ENCODE data around the gene MRC2.

Gene MRC2

GRCh38 chr17:62663304-62663703 is 35.8 kb downstream of the MRC2 start:
- DNase-seq (ENCODE audit: low read depth in 2 of 2): no peak

DNA sequence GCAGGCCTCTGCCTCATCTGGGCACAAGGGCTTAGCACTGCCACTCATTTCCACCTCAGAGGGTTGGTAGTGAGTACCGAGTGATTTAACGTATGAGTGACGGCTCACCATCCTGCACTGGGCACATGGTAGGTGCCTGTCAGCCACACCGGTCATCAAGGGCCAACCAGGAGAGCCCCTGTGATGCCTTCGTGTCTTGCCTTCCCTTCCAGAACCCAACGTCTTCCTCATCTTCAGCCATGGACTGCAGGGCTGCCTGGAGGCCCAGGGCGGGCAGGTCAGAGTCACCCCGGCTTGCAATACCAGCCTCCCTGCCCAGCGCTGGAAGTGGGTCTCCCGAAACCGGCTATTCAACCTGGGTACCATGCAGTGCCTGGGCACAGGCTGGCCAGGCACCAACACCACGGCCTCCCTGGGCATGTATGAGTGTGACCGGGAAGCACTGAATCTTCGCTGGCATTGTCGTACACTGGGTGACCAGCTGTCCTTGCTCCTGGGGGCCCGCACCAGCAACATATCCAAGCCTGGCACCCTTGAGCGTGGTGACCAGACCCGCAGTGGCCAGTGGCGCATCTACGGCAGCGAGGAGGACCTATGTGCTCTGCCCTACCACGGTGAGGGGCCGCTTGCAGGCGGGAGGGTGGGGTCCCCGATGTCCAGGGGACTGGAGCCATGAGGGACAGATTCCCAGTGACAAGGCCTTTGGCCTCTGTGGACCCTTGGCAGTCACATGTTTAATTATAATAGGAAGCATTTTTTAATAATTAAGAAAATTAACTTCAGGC is 37.1 kb downstream of the MRC2 start:
- no peak for DNase-seq (ENCODE audit: low read depth in 2 of 2)

GRCh38 chr17:62665599-62665998 is 38.1 kb downstream of the MRC2 start:
- DNase-seq (ENCODE audit: low read depth in 2 of 2): no peak

DNA sequence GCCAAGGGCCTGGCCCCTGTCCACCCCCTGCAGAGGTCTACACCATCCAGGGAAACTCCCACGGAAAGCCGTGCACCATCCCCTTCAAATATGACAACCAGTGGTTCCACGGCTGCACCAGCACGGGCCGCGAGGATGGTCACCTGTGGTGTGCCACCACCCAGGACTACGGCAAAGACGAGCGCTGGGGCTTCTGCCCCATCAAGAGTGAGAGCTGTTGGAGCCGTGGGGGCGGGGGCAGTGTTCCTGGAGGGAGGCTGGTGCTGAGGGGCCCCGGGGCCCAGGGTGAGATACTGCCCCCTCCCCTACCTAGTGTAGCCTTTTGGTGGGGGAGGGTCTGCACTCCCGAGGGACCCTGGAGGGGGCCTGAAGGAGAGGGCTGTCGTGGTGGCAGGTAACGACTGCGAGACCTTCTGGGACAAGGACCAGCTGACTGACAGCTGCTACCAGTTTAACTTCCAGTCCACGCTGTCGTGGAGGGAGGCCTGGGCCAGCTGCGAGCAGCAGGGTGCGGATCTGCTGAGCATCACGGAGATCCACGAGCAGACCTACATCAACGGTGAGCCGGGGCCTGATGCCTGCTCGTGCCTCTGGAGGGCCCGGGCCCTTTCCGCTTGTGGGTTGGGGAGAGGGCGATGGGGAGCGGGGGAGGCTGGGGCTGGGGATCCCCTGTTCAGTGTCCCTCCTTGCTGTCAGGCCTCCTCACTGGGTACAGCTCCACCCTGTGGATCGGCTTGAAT is 38.8 kb downstream of the MRC2 start:
- DNase-seq (ENCODE audit: low read depth in 2 of 2): no peak

- DNase-seq (ENCODE audit: low read depth in 2 of 2): no peak
Observed at GRCh38 chr17:62666801-62667591, 39.5 kb downstream of the MRC2 start.

- no peak for DNase-seq (ENCODE audit: low read depth in 2 of 2)
Observed at GRCh38 chr17:62668091-62668804, 40.8 kb downstream of the MRC2 start.

- DNase-seq (ENCODE audit: low read depth in 2 of 2): no peak
Observed at GRCh38 chr17:62670202-62670821, 42.8 kb downstream of the MRC2 start.

GRCh38 chr17:62671553-62671952 is 44.1 kb downstream of the MRC2 start:
- DNase-seq (ENCODE audit: low read depth in 2 of 2): no peak

DNA sequence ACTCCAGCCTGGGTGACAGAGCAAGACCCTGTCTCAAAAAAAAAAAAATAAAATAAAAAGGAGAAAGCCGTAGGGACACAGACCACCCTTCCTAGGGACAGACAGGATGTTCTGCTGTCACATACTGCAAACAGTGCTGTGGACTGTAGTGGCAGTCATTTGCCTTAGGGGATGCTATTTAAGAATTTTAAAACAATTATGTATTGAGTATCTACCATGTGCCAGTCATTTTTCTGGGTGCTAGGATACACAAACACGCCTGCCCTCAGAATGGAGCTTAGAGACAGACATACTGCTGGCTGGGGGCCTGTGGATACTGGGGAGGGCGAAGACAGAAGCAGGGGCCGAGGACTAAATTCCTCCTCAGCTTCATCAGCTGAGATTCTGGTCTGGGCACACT is 45.5 kb downstream of the MRC2 start:
- DNase-seq (ENCODE audit: low read depth in 2 of 2): no peak

DNA sequence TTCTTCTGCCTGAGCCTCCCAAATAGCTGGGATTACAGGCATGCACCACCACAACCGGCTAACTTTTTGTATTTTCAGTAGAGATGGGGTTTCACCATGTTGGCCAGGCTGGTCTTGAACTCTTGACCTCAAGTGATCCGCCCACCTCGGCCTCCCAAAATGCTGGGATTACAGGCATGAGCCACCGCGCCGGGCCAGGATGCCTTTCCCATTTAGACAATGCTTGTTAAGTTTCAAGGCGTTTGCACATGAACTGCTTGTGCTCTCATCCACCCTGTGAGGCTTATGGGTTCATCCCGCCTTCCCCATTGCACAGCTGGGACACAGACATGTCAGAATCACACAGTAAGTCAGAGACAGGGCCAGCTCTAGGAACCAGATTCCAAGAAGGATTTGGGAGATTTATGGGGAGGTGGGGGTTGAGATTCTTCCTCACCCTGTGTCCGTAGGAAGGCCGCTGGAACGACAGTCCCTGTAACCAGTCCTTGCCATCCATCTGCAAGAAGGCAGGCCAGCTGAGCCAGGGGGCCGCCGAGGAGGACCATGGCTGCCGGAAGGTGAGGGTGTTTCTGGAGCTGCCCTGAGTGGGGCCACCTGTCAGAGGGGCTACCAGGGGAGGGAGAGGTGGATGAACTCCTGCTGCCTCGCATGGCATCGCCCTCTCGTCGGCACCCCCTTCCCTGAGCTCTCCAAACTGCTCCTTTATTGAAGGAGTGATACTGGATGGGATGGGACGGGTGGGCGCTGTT is 46.3 kb downstream of the MRC2 start:
- DNase-seq (ENCODE audit: low read depth in 2 of 2): no peak

GRCh38 chr17:62674363-62674739 is 46.9 kb downstream of the MRC2 start:
- DNase-seq (ENCODE audit: low read depth in 2 of 2): no peak

- DNase-seq (ENCODE audit: low read depth in 2 of 2): no peak
Observed at GRCh38 chr17:62674841-62675240, 47.4 kb downstream of the MRC2 start.

DNA sequence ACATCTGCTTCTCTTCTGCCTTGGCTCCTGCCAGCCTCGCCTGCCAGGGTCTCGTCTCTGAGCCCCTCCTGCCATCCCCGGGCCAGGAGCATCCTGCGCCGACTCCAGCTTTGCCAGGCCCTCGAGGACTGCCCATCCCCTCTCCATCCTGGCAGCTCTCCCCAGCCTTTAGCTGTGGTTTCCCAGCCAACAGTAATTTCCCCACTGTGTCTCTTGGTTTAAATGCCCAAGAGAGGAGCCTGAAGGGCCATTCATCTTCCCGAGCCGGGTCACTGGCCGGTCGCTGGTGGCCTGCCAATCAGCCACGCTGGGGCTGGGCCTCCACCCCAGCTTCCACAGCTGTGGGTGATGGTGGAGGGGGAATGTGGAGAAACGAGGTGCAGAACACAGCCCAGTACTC is 47.8 kb downstream of the MRC2 start:
- no peak for DNase-seq (ENCODE audit: low read depth in 2 of 2)

DNA sequence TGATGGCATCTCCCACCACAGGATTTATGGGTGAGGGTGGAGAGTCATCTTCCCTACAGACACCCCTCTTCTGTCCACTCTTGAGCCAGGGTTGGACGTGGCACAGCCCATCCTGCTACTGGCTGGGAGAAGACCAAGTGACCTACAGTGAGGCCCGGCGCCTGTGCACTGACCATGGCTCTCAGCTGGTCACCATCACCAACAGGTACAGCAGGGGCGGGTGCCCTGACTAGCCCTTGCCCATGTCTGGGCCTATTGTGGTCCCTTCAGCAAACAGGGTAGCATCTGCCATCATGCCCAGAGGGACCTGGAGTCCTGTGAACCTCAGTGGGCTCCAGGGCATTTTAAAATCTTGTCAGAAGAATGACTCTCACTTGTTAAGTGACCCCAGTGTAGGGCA is 48.2 kb downstream of the MRC2 start:
- DNase-seq (ENCODE audit: low read depth in 2 of 2): no peak

GRCh38 chr17:62676231-62676943 is 48.9 kb downstream of the MRC2 start:
- no peak for DNase-seq (ENCODE audit: low read depth in 2 of 2)

GRCh38 chr17:62676952-62677596 is 49.6 kb downstream of the MRC2 start:
- no peak for DNase-seq (ENCODE audit: low read depth in 2 of 2)

GRCh38 chr17:62678214-62678919 is 50.9 kb downstream of the MRC2 start:
- DNase-seq (ENCODE audit: low read depth in 2 of 2): no peak

DNA sequence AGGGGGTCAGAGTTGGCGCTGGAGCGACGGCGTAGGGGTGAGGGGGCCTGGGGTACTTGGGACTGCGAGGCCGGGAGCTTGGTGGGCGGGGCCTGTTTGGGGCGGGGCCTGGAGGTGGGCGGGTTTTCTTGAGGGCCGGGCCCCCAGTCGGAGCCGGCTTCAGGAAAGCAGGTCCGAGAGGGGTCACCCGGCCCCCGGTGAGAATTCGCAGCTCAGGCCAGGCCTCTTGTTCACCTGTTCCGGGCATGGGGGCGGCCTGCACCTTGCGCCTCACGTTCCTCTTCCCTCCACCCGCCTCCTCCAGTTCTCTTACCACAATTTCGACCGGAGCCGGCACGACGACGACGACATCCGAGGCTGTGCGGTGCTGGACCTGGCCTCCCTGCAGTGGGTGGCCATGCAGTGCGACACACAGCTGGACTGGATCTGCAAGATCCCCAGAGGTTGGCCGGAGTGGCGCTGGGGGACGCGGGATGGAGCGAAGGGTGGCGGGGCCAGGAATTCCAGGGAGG is 52.5 kb downstream of the MRC2 start:
- no peak for DNase-seq (ENCODE audit: low read depth in 2 of 2)
